HEK293 (cell line): ENCODE results near the gene TLCD3B.
A peak's percentile ranks its signal among the peaks of the same experiment; 100 is the strongest.

Experiments
- KLF9 ChIP-seq: fragments of 450-650 bp; formaldehyde crosslinking; IDR thresholded peaks from 2 replicates; pipeline ENCODE4 v1.5.1; 2016; ENCODE audit warnings: missing biosample characterization, missing genetic modification characterization, low read depth
- REPIN1 ChIP-seq: fragments of 450-650 bp; formaldehyde crosslinking; IDR thresholded peaks from 2 replicates; pipeline ENCODE4 v1.5.1; 2017; ENCODE audit warnings: missing biosample characterization, missing genetic modification characterization, low read depth
- SP7 ChIP-seq: fragments of 450-650 bp; formaldehyde crosslinking; IDR thresholded peaks from 2 replicates; pipeline ENCODE4 v1.5.1; 2016; ENCODE audit warnings: missing biosample characterization, missing genetic modification characterization
- WT1 ChIP-seq: fragments of 450-650 bp; formaldehyde crosslinking; IDR thresholded peaks from 2 replicates; pipeline ENCODE4 v1.5.1; 2016; ENCODE audit warnings: missing biosample characterization, missing genetic modification characterization
- ZBTB21 ChIP-seq: fragments of 450-650 bp; formaldehyde crosslinking; IDR thresholded peaks from 2 replicates; pipeline ENCODE4 v1.5.1; 2017; ENCODE audit warnings: missing biosample characterization, missing genetic modification characterization
- ZNF10 ChIP-seq: fragments of 450-650 bp; formaldehyde crosslinking; IDR thresholded peaks from 2 replicates; pipeline ENCODE4 v1.5.1; 2017; ENCODE audit warnings: missing biosample characterization, missing genetic modification characterization
- ZNF133 ChIP-seq: fragments of 450-650 bp; formaldehyde crosslinking; IDR thresholded peaks from 2 replicates; pipeline ENCODE4 v1.5.1; 2016; ENCODE audit warnings: missing biosample characterization, missing genetic modification characterization
- ZNF174 ChIP-seq: fragments of 450-650 bp; formaldehyde crosslinking; IDR thresholded peaks from 2 replicates; pipeline ENCODE4 v1.5.0; 2017; ENCODE audit warnings: missing biosample characterization, mild to moderate bottlenecking, missing genetic modification characterization
- ZNF19 ChIP-seq: fragments of 450-650 bp; formaldehyde crosslinking; IDR thresholded peaks from 2 replicates; pipeline ENCODE4; 2016; ENCODE audit warnings: missing biosample characterization, missing genetic modification characterization, low read depth
- ZNF202 ChIP-seq: fragments of 450-650 bp; formaldehyde crosslinking; IDR thresholded peaks from 2 replicates; pipeline ENCODE4 v1.5.1; 2016; ENCODE audit warnings: missing biosample characterization, missing genetic modification characterization, borderline replicate concordance
- ZNF248 ChIP-seq: fragments of 450-650 bp; formaldehyde crosslinking; IDR thresholded peaks from 2 replicates; pipeline ENCODE4 v1.5.1; 2017; ENCODE audit warnings: missing biosample characterization, missing genetic modification characterization
- ZNF266 ChIP-seq: fragments of 450-650 bp; formaldehyde crosslinking; IDR thresholded peaks from 2 replicates; pipeline ENCODE4 v1.5.1; 2016; ENCODE audit warnings: missing biosample characterization, missing genetic modification characterization, low read depth
- ZNF362 ChIP-seq: fragments of 450-650 bp; formaldehyde crosslinking; IDR thresholded peaks from 2 replicates; pipeline ENCODE4 v1.5.1; 2016; ENCODE audit warnings: missing biosample characterization, missing genetic modification characterization
- ZNF426 ChIP-seq: fragments of 450-650 bp; formaldehyde crosslinking; IDR thresholded peaks from 2 replicates; pipeline ENCODE4 v1.5.1; 2017; ENCODE audit warnings: missing biosample characterization, missing genetic modification characterization, mild to moderate bottlenecking, inconsistent platforms, moderate library complexity
- ZNF473 ChIP-seq: fragments of 450-650 bp; formaldehyde crosslinking; IDR thresholded peaks from 2 replicates; pipeline ENCODE4 v1.5.1; 2017; ENCODE audit warnings: missing biosample characterization, missing genetic modification characterization
- ZNF513 ChIP-seq: fragments of 450-650 bp; IDR thresholded peaks from 2 replicates; pipeline ENCODE4 v1.5.1; 2018; ENCODE audit warnings: missing biosample characterization, missing genetic modification characterization
- ZNF530 ChIP-seq: fragments of 450-650 bp; formaldehyde crosslinking; IDR thresholded peaks from 2 replicates; pipeline ENCODE4 v1.5.1; 2016; ENCODE audit warnings: low read depth, missing biosample characterization, missing genetic modification characterization
- ZNF660 ChIP-seq: fragments of 450-650 bp; IDR thresholded peaks from 2 replicates; pipeline ENCODE4 v1.5.1; 2018; ENCODE audit warnings: missing biosample characterization, mild to moderate bottlenecking, missing genetic modification characterization
- ZNF664 ChIP-seq: fragments of 450-650 bp; formaldehyde crosslinking; IDR thresholded peaks from 2 replicates; pipeline ENCODE4 v1.5.1; 2016; ENCODE audit warnings: missing biosample characterization, missing genetic modification characterization
- ZNF76 ChIP-seq: fragments of 450-650 bp; formaldehyde crosslinking; IDR thresholded peaks from 2 replicates; pipeline ENCODE4; 2016; ENCODE audit warnings: low read depth, missing biosample characterization, missing genetic modification characterization, borderline replicate concordance
- ZNF776 ChIP-seq: fragments of 450-650 bp; formaldehyde crosslinking; IDR thresholded peaks from 2 replicates; pipeline ENCODE4 v1.5.0; 2017; ENCODE audit warnings: missing biosample characterization, missing genetic modification characterization, borderline replicate concordance
- ZNF837 ChIP-seq: fragments of 450-650 bp; formaldehyde crosslinking; IDR thresholded peaks from 2 replicates; pipeline ENCODE4 v1.5.1; 2016; ENCODE audit warnings: missing biosample characterization, missing genetic modification characterization
- ZSCAN4 ChIP-seq: fragments of 450-650 bp; formaldehyde crosslinking; IDR thresholded peaks from 2 replicates; pipeline ENCODE4 v1.5.1; 2017; ENCODE audit warnings: missing biosample characterization, missing genetic modification characterization
- TF ChIP-seq, protein P1 (sequence below): fragments of 450-650 bp; formaldehyde crosslinking; IDR thresholded peaks from 2 replicates; pipeline ENCODE4 v1.5.1; 2017; ENCODE audit warnings: missing biosample characterization, missing genetic modification characterization
- TF ChIP-seq, protein P2 (sequence below): fragments of 450-650 bp; formaldehyde crosslinking; IDR thresholded peaks from 2 replicates; pipeline ENCODE4 v1.5.1; 2016; ENCODE audit warnings: missing biosample characterization, missing genetic modification characterization
- TF ChIP-seq, protein P3 (sequence below): fragments of 450-650 bp; formaldehyde crosslinking; conservative IDR thresholded peaks from 2 replicates; pipeline ENCODE4 v1.5.1; 2016; ENCODE audit warnings: low read depth, missing biosample characterization, missing genetic modification characterization
- TF ChIP-seq, protein P4 (sequence below): fragments of 450-650 bp; formaldehyde crosslinking; IDR thresholded peaks from 2 replicates; pipeline ENCODE4 v1.5.1; 2017; ENCODE audit warnings: missing biosample characterization, missing genetic modification characterization

Gene TLCD3B

GRCh38 chr16:29995324-29995910 lies 35.7 kb downstream of the TLCD3B start, which contains the start of gene HIRIP3 (continued):
- TF ChIP-seq, protein P1, sequence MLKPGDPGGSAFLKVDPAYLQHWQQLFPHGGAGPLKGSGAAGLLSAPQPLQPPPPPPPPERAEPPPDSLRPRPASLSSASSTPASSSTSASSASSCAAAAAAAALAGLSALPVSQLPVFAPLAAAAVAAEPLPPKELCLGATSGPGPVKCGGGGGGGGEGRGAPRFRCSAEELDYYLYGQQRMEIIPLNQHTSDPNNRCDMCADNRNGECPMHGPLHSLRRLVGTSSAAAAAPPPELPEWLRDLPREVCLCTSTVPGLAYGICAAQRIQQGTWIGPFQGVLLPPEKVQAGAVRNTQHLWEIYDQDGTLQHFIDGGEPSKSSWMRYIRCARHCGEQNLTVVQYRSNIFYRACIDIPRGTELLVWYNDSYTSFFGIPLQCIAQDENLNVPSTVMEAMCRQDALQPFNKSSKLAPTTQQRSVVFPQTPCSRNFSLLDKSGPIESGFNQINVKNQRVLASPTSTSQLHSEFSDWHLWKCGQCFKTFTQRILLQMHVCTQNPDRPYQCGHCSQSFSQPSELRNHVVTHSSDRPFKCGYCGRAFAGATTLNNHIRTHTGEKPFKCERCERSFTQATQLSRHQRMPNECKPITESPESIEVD (tag by site-specific recombination): no peak
- TF ChIP-seq SP7 (tag by site-specific recombination) (peak; percentile 92), ZNF19 (no peak), ZSCAN4 (peak; percentile 49; the same call in 1 of the 2 replicates), ZBTB21 (peak; percentile 13; the same call in 1 of the 2 replicates), ZNF530 (tag by site-specific recombination) (no peak), ZNF664 (no peak), ZNF10 (tag by site-specific recombination) (peak; percentile 43), ZNF473 (peak; percentile 78), ZNF248 (tag by site-specific recombination) (no peak), WT1 (tag by site-specific recombination) (peak; percentile 22; the same call in 1 of the 2 replicates), ZNF513 (tag by site-specific recombination) (peak; percentile 49; the same call in 1 of the 2 replicates), ZNF202 (no peak), ZNF837 (peak; percentile 98), ZNF174 (tag by site-specific recombination) (no peak), ZNF133 (tag by site-specific recombination) (no peak), ZNF776 (tag by site-specific recombination) (no peak), REPIN1 (tag by site-specific recombination) (0 out of 2 replicates have a peak, but pooled peaks have one; percentile 51), ZNF266 (no peak), ZNF426 (tag by site-specific recombination) (no peak), ZNF362 (peak; percentile 99), ZNF660 (tag by site-specific recombination) (no peak), ZNF76 (tag by site-specific recombination) (peak; percentile 18; the same call in 1 of the 2 replicates), KLF9 (tag by site-specific recombination) (peak; percentile 75)
- TF ChIP-seq, protein P2, sequence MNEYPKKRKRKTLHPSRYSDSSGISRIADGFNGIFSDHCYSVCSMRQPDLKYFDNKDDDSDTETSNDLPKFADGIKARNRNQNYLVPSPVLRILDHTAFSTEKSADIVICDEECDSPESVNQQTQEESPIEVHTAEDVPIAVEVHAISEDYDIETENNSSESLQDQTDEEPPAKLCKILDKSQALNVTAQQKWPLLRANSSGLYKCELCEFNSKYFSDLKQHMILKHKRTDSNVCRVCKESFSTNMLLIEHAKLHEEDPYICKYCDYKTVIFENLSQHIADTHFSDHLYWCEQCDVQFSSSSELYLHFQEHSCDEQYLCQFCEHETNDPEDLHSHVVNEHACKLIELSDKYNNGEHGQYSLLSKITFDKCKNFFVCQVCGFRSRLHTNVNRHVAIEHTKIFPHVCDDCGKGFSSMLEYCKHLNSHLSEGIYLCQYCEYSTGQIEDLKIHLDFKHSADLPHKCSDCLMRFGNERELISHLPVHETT (tag by site-specific recombination): peak; percentile 93
- TF ChIP-seq, protein P3, sequence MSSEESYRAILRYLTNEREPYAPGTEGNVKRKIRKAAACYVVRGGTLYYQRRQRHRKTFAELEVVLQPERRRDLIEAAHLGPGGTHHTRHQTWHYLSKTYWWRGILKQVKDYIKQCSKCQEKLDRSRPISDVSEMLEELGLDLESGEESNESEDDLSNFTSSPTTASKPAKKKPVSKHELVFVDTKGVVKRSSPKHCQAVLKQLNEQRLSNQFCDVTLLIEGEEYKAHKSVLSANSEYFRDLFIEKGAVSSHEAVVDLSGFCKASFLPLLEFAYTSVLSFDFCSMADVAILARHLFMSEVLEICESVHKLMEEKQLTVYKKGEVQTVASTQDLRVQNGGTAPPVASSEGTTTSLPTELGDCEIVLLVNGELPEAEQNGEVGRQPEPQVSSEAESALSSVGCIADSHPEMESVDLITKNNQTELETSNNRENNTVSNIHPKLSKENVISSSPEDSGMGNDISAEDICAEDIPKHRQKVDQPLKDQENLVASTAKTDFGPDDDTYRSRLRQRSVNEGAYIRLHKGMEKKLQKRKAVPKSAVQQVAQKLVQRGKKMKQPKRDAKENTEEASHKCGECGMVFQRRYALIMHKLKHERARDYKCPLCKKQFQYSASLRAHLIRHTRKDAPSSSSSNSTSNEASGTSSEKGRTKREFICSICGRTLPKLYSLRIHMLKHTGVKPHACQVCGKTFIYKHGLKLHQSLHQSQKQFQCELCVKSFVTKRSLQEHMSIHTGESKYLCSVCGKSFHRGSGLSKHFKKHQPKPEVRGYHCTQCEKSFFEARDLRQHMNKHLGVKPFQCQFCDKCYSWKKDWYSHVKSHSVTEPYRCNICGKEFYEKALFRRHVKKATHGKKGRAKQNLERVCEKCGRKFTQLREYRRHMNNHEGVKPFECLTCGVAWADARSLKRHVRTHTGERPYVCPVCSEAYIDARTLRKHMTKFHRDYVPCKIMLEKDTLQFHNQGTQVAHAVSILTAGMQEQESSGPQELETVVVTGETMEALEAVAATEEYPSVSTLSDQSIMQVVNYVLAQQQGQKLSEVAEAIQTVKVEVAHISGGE: peak; percentile 9; the same call in 1 of the 2 replicates
- TF ChIP-seq, protein P4, sequence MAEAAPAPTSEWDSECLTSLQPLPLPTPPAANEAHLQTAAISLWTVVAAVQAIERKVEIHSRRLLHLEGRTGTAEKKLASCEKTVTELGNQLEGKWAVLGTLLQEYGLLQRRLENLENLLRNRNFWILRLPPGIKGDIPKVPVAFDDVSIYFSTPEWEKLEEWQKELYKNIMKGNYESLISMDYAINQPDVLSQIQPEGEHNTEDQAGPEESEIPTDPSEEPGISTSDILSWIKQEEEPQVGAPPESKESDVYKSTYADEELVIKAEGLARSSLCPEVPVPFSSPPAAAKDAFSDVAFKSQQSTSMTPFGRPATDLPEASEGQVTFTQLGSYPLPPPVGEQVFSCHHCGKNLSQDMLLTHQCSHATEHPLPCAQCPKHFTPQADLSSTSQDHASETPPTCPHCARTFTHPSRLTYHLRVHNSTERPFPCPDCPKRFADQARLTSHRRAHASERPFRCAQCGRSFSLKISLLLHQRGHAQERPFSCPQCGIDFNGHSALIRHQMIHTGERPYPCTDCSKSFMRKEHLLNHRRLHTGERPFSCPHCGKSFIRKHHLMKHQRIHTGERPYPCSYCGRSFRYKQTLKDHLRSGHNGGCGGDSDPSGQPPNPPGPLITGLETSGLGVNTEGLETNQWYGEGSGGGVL: peak; percentile 66
